SK-N-SH (cell line): ENCODE data around the gene NAPB.

Source experiments
- CHD2 ChIP-seq: fragments of 150-350 bp; IDR thresholded peaks from 2 replicates; pipeline ENCODE4 v1.6.1; 2018; ENCODE audit warnings: low read length; ENCODE audit not compliant: partially characterized antibody
- EP300 ChIP-seq, 2 experiments: IDR thresholded peaks; 2 replicates each; pipeline versions ENCODE4 v1.4.0 to v1.6.1; 2012; ENCODE audit warnings: borderline replicate concordance in 1 of 2, low read depth in 1 of 2, low read length in 1 of 2
- GATA2 ChIP-seq: sonication (generic); formaldehyde crosslinking; IDR thresholded peaks from 2 replicates; pipeline ENCODE4 v1.5.0; 2020; ENCODE audit warnings: mild to moderate bottlenecking, missing genetic modification reagents
- NFIC ChIP-seq: IDR thresholded peaks from 2 replicates; pipeline ENCODE4 v1.4.0; 2012; ENCODE audit warnings: borderline replicate concordance
- POLR2AphosphoS5 ChIP-seq: IDR thresholded peaks from 2 replicates; pipeline ENCODE4 v1.6.1; 2012; ENCODE audit warnings: low read depth, low read length
- RAD21 ChIP-seq: IDR thresholded peaks from 2 replicates; pipeline ENCODE4 v1.6.1; 2012; ENCODE audit warnings: mild to moderate bottlenecking, low read length
- YY1 ChIP-seq: IDR thresholded peaks from 2 replicates; pipeline ENCODE4 v1.4.0; 2012; ENCODE audit warnings: low read depth, mild to moderate bottlenecking
- TF ChIP-seq, protein P1 (sequence below): IDR thresholded peaks from 2 replicates; pipeline ENCODE4 v1.4.0; 2012; ENCODE audit warnings: low read depth
- TF ChIP-seq, protein P2 (sequence below): fragments of 200-600 bp; sonication (generic); IDR thresholded peaks from 2 replicates; pipeline ENCODE4 v1.6.1; 2017; ENCODE audit warnings: antibody characterized with exemption, mild to moderate bottlenecking, moderate library complexity
- TF ChIP-seq, protein P3 (sequence below): IDR thresholded peaks from 2 replicates; pipeline ENCODE4 v1.4.0; 2012; ENCODE audit warnings: low read depth, borderline replicate concordance
- TF ChIP-seq, protein P4 (sequence below): fragments of 150-350 bp; IDR thresholded peaks from 2 replicates; pipeline ENCODE4 v1.6.1; 2016; ENCODE audit warnings: mild to moderate bottlenecking, low read depth, low read length

DNA sequence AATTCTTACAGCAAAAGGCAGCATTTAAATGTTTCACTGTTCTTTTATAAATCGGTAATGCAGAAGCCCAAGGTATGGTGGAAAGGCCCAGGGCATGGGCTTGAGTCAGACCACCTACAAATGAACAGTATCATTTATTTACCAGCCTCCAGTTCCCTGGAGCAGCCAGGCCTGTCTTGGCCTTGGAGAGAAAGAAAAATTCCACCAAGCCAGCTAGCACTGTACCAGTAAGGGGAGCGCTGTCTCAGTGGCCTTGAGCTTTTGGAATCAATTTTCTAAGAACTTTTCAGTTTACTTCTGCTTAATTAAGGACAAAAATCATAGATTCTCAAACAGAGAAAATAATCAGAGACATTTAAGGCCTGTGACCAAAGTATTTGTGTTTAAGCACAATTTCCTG lies 12.3 kb downstream of the NAPB start:
- TF ChIP-seq NFIC (no peak), YY1 (no peak), EP300 (IDR thresholded peaks at IDR 0.05; ENCODE audit: borderline replicate concordance in 1 of 2, low read depth in 1 of 2, low read length in 1 of 2) (no peak), CHD2 (no peak), GATA2 (CRISPR knock-in tag) (no peak), RAD21 (no peak), POLR2AphosphoS5 (no peak)
- TF ChIP-seq, protein P1, sequence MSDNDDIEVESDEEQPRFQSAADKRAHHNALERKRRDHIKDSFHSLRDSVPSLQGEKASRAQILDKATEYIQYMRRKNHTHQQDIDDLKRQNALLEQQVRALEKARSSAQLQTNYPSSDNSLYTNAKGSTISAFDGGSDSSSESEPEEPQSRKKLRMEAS = no peak
- TF ChIP-seq, protein P2, sequence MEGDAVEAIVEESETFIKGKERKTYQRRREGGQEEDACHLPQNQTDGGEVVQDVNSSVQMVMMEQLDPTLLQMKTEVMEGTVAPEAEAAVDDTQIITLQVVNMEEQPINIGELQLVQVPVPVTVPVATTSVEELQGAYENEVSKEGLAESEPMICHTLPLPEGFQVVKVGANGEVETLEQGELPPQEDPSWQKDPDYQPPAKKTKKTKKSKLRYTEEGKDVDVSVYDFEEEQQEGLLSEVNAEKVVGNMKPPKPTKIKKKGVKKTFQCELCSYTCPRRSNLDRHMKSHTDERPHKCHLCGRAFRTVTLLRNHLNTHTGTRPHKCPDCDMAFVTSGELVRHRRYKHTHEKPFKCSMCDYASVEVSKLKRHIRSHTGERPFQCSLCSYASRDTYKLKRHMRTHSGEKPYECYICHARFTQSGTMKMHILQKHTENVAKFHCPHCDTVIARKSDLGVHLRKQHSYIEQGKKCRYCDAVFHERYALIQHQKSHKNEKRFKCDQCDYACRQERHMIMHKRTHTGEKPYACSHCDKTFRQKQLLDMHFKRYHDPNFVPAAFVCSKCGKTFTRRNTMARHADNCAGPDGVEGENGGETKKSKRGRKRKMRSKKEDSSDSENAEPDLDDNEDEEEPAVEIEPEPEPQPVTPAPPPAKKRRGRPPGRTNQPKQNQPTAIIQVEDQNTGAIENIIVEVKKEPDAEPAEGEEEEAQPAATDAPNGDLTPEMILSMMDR = no peak
- TF ChIP-seq, protein P3, sequence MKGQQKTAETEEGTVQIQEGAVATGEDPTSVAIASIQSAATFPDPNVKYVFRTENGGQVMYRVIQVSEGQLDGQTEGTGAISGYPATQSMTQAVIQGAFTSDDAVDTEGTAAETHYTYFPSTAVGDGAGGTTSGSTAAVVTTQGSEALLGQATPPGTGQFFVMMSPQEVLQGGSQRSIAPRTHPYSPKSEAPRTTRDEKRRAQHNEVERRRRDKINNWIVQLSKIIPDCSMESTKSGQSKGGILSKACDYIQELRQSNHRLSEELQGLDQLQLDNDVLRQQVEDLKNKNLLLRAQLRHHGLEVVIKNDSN = no peak
- TF ChIP-seq, protein P4, sequence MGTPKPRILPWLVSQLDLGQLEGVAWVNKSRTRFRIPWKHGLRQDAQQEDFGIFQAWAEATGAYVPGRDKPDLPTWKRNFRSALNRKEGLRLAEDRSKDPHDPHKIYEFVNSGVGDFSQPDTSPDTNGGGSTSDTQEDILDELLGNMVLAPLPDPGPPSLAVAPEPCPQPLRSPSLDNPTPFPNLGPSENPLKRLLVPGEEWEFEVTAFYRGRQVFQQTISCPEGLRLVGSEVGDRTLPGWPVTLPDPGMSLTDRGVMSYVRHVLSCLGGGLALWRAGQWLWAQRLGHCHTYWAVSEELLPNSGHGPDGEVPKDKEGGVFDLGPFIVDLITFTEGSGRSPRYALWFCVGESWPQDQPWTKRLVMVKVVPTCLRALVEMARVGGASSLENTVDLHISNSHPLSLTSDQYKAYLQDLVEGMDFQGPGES = no peak
